ENCODE results near the gene STK38L.

STK38L gene

GRCh38 chr12:27289414-27289813, 45.3 kb downstream of the STK38L start:
- Histone ChIP-seq H3K4me1 (ENCODE audit: control insufficient read depth in 1 of 2, insufficient read depth in 1 of 2, low read depth in 1 of 2, low read length in 1 of 2) (no peaks in the 10 kb centered on the region), H3K4me3 (ENCODE audit: low read depth in 1 of 2, low read length in 1 of 2) (no peak overlapping the region), H3K36me3 (no peaks in the 10 kb centered on the region), H3K27me3 (no peaks in the 10 kb centered on the region), H3K9me3 (no peaks in the 10 kb centered on the region), H3K27ac (no peak overlapping the region)
- no peak for TF ChIP-seq CTCF (IDR thresholded peaks at IDR 0.05)

GRCh38 chr12:27290501-27291168, 46.5 kb downstream of the STK38L start:
- Histone ChIP-seq H3K9me3 (no peaks in the 10 kb centered on the region), H3K4me3 (ENCODE audit: low read depth in 1 of 2, low read length in 1 of 2) (no peak overlapping the region), H3K27me3 (no peaks in the 10 kb centered on the region), H3K36me3 (no peaks in the 10 kb centered on the region), H3K27ac (no peak overlapping the region), H3K4me1 (ENCODE audit: control insufficient read depth in 1 of 2, insufficient read depth in 1 of 2, low read depth in 1 of 2, low read length in 1 of 2) (no peaks in the 10 kb centered on the region)
- TF ChIP-seq CTCF (IDR thresholded peaks at IDR 0.05), result no peak

DNA sequence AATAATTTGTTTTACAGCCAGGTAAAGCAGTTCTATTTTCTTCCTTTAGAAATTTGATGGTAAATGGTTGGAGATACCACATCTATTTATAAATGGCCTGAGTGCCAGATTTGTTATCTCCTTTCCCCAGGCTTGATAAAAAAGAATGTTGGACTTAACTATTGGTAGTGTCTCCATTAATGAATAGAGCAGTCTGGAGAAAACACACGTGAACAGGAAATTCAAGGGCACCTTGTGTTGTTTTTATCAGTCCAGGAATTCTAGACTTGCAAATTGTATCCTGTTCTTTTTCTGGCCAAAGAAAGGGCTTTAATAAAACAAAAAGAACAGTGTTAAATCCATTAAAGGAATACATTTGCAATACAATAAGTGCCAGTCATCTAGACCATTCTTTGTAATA, 47.8 kb downstream of the STK38L start:
- Histone ChIP-seq H3K4me3 (ENCODE audit: low read depth in 1 of 2, low read length in 1 of 2) (no peak overlapping the region), H3K36me3 (no peaks in the 10 kb centered on the region), H3K9me3 (no peaks in the 10 kb centered on the region), H3K27me3 (no peaks in the 10 kb centered on the region), H3K4me1 (ENCODE audit: control insufficient read depth in 1 of 2, insufficient read depth in 1 of 2, low read depth in 1 of 2, low read length in 1 of 2) (no peaks in the 10 kb centered on the region), H3K27ac (no peak overlapping the region)
- TF ChIP-seq CTCF (IDR thresholded peaks at IDR 0.05), result no peak

- no peaks in the 10 kb centered on the region for H3K4me1 ChIP-seq (ENCODE audit: control insufficient read depth in 1 of 2, insufficient read depth in 1 of 2, low read depth in 1 of 2, low read length in 1 of 2)
- H3K4me3 ChIP-seq (ENCODE audit: low read depth in 1 of 2, low read length in 1 of 2), result no peak overlapping the region
- no peak overlapping the region for H3K27ac ChIP-seq
- H3K36me3 ChIP-seq, result peaks cover 3% of the 10 kb centered on the region
- no peak for TF ChIP-seq CTCF (IDR thresholded peaks at IDR 0.05)
- H3K9me3 ChIP-seq, result no peaks in the 10 kb centered on the region
- H3K27me3 ChIP-seq, result no peaks in the 10 kb centered on the region
These were observed 48.6 kb downstream of the STK38L start for GRCh38 chr12:27292718-27293117.

GRCh38 chr12:27293463-27293862, 49.4 kb downstream of the STK38L start:
- Histone ChIP-seq H3K36me3 (peaks cover 10% of the 10 kb centered on the region), H3K27ac (no peak overlapping the region), H3K4me3 (ENCODE audit: low read depth in 1 of 2, low read length in 1 of 2) (no peak overlapping the region), H3K9me3 (no peaks in the 10 kb centered on the region), H3K4me1 (ENCODE audit: control insufficient read depth in 1 of 2, insufficient read depth in 1 of 2, low read depth in 1 of 2, low read length in 1 of 2) (no peaks in the 10 kb centered on the region), H3K27me3 (no peaks in the 10 kb centered on the region)
- no peak for TF ChIP-seq CTCF (IDR thresholded peaks at IDR 0.05)

Data from neutrophil (primary cell).